GM18858 (cell line): ENCODE data around the gene RBFA.
A peak's percentile ranks its signal among the peaks of the same experiment; 100 is the strongest.
"Not testable (repeated sequence)": the region's sequence is repeated elsewhere in the genome, so short reads cannot be mapped to it uniquely, and the experiment has no call there.

Experiments used
- ATAC-seq: cut with Tn5 transposase; IDR thresholded peaks from one replicate; pipeline ENCODE4 v1.9.1; 2021; ENCODE audit not compliant: unreplicated experiment

Gene RBFA

GRCh38 chr18:80034068-80034851 is at the start of gene RBFA:
RBFA (plus strand) TSS chr18:80034434; CDS start chr18:80034496, 62 bp downstream.
- ATAC-seq, result peak; percentile 71

DNA sequence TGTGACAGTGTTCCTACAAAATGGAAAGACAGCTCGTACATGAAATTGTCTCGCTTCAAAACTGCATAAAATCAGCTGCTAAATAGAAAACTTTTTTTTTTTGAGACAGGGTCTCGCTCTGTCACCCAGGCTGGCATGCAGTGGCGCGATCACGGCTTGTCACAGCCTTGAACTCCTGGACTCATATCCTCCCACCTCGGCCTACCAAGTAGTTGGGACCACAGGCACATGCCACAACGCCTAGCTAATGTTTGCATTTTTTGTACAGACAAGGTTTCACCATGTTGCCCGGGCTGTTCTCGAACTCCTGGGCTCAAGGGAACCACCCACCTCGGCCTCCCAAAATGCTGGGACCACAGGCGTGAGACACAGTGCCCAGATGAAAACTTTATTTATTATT is 49.1 kb upstream of the RBFA start:
- ATAC-seq, result no peak

- ATAC-seq, result no peak
Observed at GRCh38 chr18:79986726-79987125, 47.5 kb upstream of the RBFA start.

DNA sequence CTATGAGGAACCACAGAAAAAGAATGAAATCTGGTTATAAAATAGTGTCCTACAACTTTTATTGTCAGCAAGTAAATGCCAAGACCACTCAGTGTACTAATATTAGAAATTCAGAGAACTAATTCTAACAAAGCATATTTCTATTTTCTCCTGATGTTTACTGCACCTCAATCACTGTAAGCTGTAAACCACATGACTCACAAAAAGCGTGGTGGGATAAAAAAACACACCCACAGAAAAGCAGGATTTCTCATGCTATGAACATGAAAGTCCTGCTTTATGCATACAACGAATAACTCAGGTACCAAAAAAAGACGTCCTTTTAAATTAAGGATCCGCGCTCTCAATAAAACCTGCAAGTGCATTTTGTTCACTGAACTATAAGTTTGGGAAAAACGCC is 46.7 kb upstream of the RBFA start:
- no peak for ATAC-seq

- peak; percentile 38 for ATAC-seq
Observed at GRCh38 chr18:79988071-79988450, 46.2 kb upstream of the RBFA start.

GRCh38 chr18:79988451-79989194 is 45.6 kb upstream of the RBFA start, which contains the start of gene TXNL4A:
TXNL4A (minus strand) TSS chr18:79988563; CDS start chr18:79988392, 171 bp downstream.
- ATAC-seq, result peak; percentile 95

- ATAC-seq, result no peak
Observed at GRCh38 chr18:79989195-79989497, 45.1 kb upstream of the RBFA start.

DNA sequence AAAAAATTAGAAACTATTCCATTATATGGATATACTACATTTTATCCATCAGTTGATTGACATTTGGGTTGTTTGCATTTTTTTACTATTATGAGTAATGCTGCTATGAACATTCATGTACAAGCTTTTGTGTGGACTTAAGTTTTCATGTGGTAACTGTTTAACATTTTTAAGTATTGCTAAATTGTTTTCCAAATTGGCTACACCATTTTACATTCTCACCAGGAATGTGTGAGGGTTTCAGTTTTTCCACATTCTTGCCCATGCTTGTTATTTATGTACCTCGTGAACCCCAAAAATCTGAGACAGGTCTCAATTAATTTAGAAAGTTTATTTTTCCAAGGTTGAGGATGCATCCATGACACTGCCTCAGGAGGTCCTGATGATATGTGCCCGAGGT is 42.7 kb upstream of the RBFA start:
- no peak for ATAC-seq

DNA sequence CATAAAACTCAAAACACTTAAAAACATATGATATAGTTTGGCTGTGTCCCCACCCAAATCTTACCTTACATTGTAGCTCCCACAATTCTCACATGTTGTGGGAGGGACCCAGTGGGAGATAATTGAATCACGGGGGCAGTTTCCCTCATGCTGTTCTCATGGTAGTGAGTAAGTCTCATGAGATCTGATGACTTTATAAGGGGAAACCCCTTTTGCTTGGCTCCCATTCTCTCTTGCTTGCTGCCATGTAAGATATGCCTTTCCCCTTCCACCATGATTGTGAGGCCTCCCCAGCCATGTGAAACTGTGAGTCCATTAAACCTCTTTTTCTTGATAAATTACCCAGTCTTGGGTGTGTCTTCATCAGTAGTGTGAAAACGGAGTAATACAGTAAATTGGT is 34.5 kb upstream of the RBFA start:
- ATAC-seq, result not testable (repeated sequence)

GRCh38 chr18:80000877-80001276 is 33.4 kb upstream of the RBFA start:
- no peak for ATAC-seq

GRCh38 chr18:80002468-80002867 is 31.8 kb upstream of the RBFA start:
- ATAC-seq, result no peak

DNA sequence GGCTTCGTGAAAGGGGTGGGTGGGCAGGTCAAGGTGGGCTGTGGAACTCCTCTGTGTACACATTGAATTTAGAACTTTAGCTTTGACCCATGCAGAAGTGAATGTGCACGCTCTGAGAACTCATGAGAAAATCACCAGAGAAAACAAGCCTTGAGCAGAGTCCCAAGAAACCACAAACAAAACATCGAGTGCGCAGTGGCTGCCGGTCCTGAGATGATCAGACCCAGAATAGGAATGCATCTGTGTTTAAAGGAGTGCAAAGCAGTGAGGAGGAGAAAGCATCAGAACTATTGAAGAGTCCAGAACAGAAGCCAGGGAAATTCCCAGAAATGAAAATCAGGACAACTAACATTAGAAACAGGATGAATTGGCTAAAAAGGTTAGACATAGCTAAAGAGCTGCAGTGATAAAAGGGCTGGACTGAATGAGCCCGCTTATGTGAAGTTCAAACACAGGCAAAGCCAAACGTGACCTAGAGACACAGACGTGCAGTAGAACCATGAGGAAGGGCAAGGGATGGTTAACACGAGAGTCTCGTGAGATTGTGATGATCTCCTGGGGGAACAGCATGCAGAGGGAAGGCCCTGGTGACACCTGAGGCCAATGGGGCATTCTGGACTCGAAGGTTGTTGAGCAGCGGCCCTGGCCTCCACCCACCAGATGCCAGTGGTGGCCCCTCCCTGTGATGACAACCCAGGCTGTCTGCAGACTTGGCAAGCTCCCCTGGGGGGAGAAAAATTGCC is 29.5 kb upstream of the RBFA start:
- ATAC-seq, result no peak

DNA sequence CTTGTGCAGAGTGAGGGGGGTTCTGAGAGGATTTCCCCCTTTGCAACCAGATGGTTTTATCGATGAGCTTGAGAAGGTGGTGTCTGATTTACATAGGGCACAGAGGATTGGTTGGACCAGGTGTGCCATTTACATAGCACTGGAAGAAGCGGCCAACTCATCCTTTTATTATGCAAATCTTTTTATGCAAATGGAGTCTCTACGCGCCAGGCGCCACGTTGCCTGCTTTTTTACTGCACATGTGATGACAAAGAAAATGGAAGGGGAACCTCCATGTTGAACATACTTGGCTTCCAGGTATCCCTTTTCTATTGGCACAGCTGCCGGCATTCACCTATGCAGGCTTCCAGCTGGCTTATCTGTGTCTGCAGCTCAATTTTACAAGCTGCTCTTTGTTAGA is 27.5 kb upstream of the RBFA start:
- no peak for ATAC-seq

GRCh38 chr18:80009661-80010550 is 24.3 kb upstream of the RBFA start:
- ATAC-seq, result no peak

DNA sequence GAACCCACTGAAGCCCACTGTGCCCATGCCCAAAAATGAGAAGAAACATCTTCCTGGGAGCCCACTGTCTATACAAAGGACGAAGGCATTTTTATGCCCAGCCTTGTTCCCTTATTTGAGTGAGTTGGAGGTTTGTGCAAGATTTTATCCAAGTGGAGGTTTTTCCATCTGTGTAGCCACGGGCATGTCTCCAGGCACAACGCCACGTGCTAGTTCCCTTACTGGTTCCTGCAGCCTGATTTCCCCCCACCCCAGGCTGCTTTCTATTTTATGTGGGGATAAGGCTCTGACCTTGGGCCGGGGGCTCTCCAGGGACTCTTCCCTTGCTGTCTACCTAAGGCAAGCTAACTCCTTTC is 23.7 kb upstream of the RBFA start:
- ATAC-seq, result no peak

GRCh38 chr18:80011496-80012137 is 22.6 kb upstream of the RBFA start:
- ATAC-seq, result not testable (repeated sequence)

GRCh38 chr18:80012714-80013113 is 21.5 kb upstream of the RBFA start:
- no peak for ATAC-seq

DNA sequence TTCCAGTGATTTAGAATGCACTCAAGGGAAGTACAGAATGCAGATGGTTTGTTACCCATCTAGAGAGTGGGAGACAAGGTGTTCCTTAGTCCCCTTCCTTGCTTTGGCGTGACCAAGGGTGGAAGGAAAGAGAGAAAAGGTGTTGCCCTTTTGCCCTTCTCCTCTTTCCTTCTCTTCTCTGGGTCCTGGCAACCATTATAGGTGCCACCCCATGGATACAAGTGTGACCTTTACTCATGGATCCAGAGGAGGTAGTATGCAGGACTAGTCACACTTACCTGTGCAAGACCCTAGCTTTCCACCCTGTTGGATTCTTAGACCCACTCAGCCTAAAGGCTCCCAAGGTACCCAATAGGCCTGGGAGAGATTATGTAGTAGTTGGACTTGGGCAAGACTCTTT is 11.6 kb upstream of the RBFA start:
- no peak for ATAC-seq

- ATAC-seq, result no peak
Observed at GRCh38 chr18:80023173-80023572, 11.1 kb upstream of the RBFA start.

DNA sequence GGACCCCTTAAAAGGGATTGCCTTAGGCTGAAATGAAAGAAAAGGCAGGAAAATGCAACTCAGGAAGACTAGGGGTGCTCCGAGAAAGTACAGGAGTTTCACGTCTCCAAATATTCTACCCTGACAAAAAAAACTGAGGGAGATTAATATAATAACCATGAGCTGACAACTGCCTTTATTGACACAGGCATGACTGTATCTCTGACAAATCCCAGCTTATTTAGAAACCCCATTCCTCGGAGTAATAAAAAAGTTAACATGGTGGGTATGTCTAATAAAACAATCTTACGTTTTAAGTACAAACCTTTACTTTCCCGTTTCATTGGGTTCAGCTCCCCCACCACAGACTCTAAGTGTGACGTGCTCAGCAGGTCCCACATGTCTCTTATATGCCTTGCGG is 7.9 kb upstream of the RBFA start:
- no peak for ATAC-seq
